Endothelial cell of umbilical vein (primary cell): ENCODE data around the gene RPRD1A. TPM values are rescaled to one million over a fixed set of nuclear protein-coding genes. Genes with fewer than 3 reads are reported as not detected.

ENCODE experiments used
- BruUV-seq: library from RNA; stranded (reverse); fragments of 400-500 nt; replicated peaks from 2 replicates; lab custom pipeline; 2021; lab: Mats Ljungman, UMichigan
- CTCF ChIA-PET: fragments of 300-600, 350-600 bp; sonication (Branson Sonifier 250); formaldehyde crosslinking; loops from one replicate; lab custom pipeline; 2021; ENCODE audit warnings: antibody characterized with exemption, inconsistent platforms; lab: Charles Lee
- POLR2A ChIA-PET: fragments of 300-600, 350-600 bp; sonication (Branson Sonifier 250); formaldehyde crosslinking; loops from one replicate; lab custom pipeline; 2021; ENCODE audit warnings: antibody characterized with exemption, inconsistent platforms; lab: Charles Lee
- DNase-seq: peaks from one replicate; pipeline ENCODE4 v3.0.0-alpha.2; 2011; ENCODE audit warnings: low read depth, low spot score
- FAIRE-seq: peaks from 2 replicates; lab custom pipeline; 2011; peaks lifted over from hg19 to GRCh38; lab: Jason Lieb, UNC
- H2AFZ ChIP-seq: 2 replicates; pipeline ENCODE4 v1.6.0; 2012; ENCODE audit warnings: low read depth, low read length, control low read depth, inconsistent platforms
- H3K27ac ChIP-seq: 2 replicates; pipeline ENCODE4 v1.5.1; 2011; ENCODE audit warnings: low read depth, mild to moderate bottlenecking, control low read depth, low read length, moderate library complexity; ENCODE audit not compliant: insufficient read depth
- H3K27me3 ChIP-seq, 2 experiments: 2 replicates each; pipeline versions ENCODE4 v1.6.0 to v1.6.1; 2011; ENCODE audit warnings: low read length in 2 of 2, mixed read lengths in 1 of 2; ENCODE audit not compliant: control insufficient read depth in 2 of 2, insufficient read depth in 2 of 2
- H3K36me3 ChIP-seq, 2 experiments: 2 replicates in 1 of 2; 3 replicates in 1 of 2; pipeline ENCODE4 v1.5.1; 2011; ENCODE audit warnings: low read length in 2 of 2, mild to moderate bottlenecking in 1 of 2, moderate library complexity in 1 of 2; ENCODE audit not compliant: control insufficient read depth in 2 of 2, insufficient read depth in 2 of 2; ENCODE audit errors: extremely low read depth in 1 of 2
- H3K4me1 ChIP-seq: 3 replicates; pipeline ENCODE4 v1.5.1; 2011; ENCODE audit warnings: mild to moderate bottlenecking, low read length; ENCODE audit not compliant: control insufficient read depth, insufficient read depth; ENCODE audit errors: extremely low read depth
- H3K4me2 ChIP-seq: 2 replicates; pipeline ENCODE4 v1.6.1; 2011; ENCODE audit warnings: low read length, control low read depth, mixed read lengths; ENCODE audit not compliant: insufficient read depth
- H3K4me3 ChIP-seq, 3 experiments: fragments of 200-600 bp in 1 of 3; sonication (generic), shearing (Covaris generic) in 1 of 3; replicated peaks in 1 of 3; 2 replicates each; pipeline ENCODE4 v1.5.1; 2011 to 2016; ENCODE audit warnings: control low read depth in 3 of 3, low read length in 3 of 3, mild to moderate bottlenecking in 2 of 3, inconsistent platforms in 1 of 3, low read depth in 1 of 3, moderate library complexity in 1 of 3; ENCODE audit not compliant: insufficient read depth in 1 of 3
- H3K79me2 ChIP-seq: 2 replicates; pipeline ENCODE4 v1.6.0; 2012; ENCODE audit warnings: low read length, inconsistent platforms; ENCODE audit not compliant: control insufficient read depth, insufficient read depth
- H3K9ac ChIP-seq: replicated peaks from 2 replicates; pipeline ENCODE3; 2011; ENCODE audit warnings: low read length, control low read depth; ENCODE audit not compliant: insufficient read depth; ENCODE audit errors: extremely low read depth
- H3K9me1 ChIP-seq: replicated peaks from 3 replicates; pipeline ENCODE4 v1.6.0; 2011; ENCODE audit warnings: mild to moderate bottlenecking, low read length; ENCODE audit not compliant: control insufficient read depth, insufficient read depth; ENCODE audit errors: extremely low read depth
- H3K9me3 ChIP-seq: replicated peaks from 2 replicates; pipeline ENCODE4 v1.5.1; 2012; ENCODE audit warnings: low read length, inconsistent platforms; ENCODE audit not compliant: control insufficient read depth, insufficient read depth
- H4K20me1 ChIP-seq: replicated peaks from 2 replicates; pipeline ENCODE3; 2011; ENCODE audit warnings: mild to moderate bottlenecking, low read length; ENCODE audit not compliant: control insufficient read depth, insufficient read depth; ENCODE audit errors: extremely low read depth
- EZH2 ChIP-seq: IDR thresholded peaks from 2 replicates; pipeline ENCODE4 v1.6.1; 2012; ENCODE audit warnings: borderline replicate concordance, low read depth, mild to moderate bottlenecking, moderate library complexity, low read length, inconsistent platforms; ENCODE audit not compliant: severe bottlenecking
- FOS ChIP-seq: IDR thresholded peaks from 2 replicates; pipeline ENCODE4 v1.6.1; 2011; ENCODE audit warnings: mild to moderate bottlenecking, low read length, moderate library complexity, borderline replicate concordance; ENCODE audit not compliant: insufficient read depth
- GATA2 ChIP-seq: IDR thresholded peaks from 2 replicates; pipeline ENCODE4 v1.7.0; 2011; ENCODE audit warnings: low read depth, mild to moderate bottlenecking, moderate library complexity, mixed read lengths, low read length; ENCODE audit not compliant: insufficient read length, insufficient read depth
- JUN ChIP-seq: IDR thresholded peaks from 2 replicates; pipeline ENCODE4 v1.6.1; 2011; ENCODE audit warnings: borderline replicate concordance, low read depth; ENCODE audit not compliant: insufficient read length, insufficient read depth
- MYC ChIP-seq: IDR thresholded peaks from one replicate; pipeline ENCODE4 v1.6.1; 2011; ENCODE audit warnings: mild to moderate bottlenecking, low read depth, low read length
- POLR2A ChIP-seq: IDR thresholded peaks from 2 replicates; pipeline ENCODE4 v1.6.1; 2012; ENCODE audit warnings: low read depth, mild to moderate bottlenecking, control low read depth, low read length
- POLR2AphosphoS5 ChIP-seq: IDR thresholded peaks from 2 replicates; pipeline ENCODE4 v1.6.1; 2012; ENCODE audit warnings: low read depth, mild to moderate bottlenecking, control low read depth, low read length, moderate library complexity; ENCODE audit not compliant: insufficient read depth
- dilution Hi-C: fragments of 300-500 bp; cut with MboI; formaldehyde crosslinking; loops from one replicate; pipeline ENCODE4 v1.15.0; 2019; ENCODE audit warnings: low sequenced_read_pairs; ENCODE audit not compliant: extremely low pct_ligation_motif_present
- intact Hi-C: fragments of 100-400 bp; cut with micrococcal nuclease; formaldehyde crosslinking; loops from one replicate; pipeline ENCODE4 v1.10.0; 2022
- polyA plus RNA-seq, 4 experiments: library from polyadenylated mRNA; depleted of rRNA in 3 of 4; stranded (reverse) in 3 of 4; unstranded in 1 of 4; fragments of >200 nt; gene quantifications; 2 replicates each; pipeline versions ENCODE4 v1.2.1 to v1.2.3, GENCODE V29; 2011 to 2012; ENCODE audit warnings: missing spikeins in 1 of 4
- total RNA-seq: library from RNA; stranded (reverse); gene quantifications from 2 replicates; pipeline ENCODE4 v1.2.3, GENCODE V29; 2021
- TF ChIP-seq, protein P1 (sequence below), 2 donors: IDR thresholded peaks; 1 replicate in 1 of 2; 2 replicates in 1 of 2; pipeline ENCODE4 v1.5.1; 2011; ENCODE audit warnings: low read length in 2 of 2, mild to moderate bottlenecking in 2 of 2, moderate library complexity in 2 of 2, control low read depth in 1 of 2, inconsistent platforms in 1 of 2, low read depth in 1 of 2; ENCODE audit not compliant: insufficient read depth in 1 of 2; ENCODE audit errors: extremely low read depth in 1 of 2
- TF ChIP-seq, protein P2 (sequence below): IDR thresholded peaks from 2 replicates; pipeline ENCODE4 v1.6.1; 2011; ENCODE audit not compliant: insufficient read depth, insufficient read length

The RPRD1A gene
- total and polyA plus RNA-seq, 2 donors (not counting 3 experiments of a cell fraction or from before 2014, with no cell fraction given), result 13.5 to 50.7 TPM

DNA sequence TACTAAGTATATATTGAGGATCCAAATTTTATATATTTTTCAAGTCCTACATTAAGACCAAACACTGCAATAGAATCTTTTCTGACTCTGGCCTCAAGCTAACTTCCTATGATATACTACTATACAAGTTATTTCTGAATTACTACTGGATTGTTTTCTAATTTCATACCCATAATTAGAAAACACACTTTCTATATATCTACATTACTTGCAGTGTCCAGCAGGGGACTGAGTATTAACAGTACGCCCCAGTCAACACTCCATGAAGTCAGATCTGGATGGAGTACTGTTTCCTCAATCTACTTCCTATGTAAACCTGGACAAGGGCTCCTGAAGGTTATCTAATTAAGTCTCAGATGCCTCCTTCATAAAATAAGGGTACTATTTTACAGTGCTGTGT is 68.4 kb downstream of the RPRD1A start:
- BruUV-seq, result no TSS peak
- TF ChIP-seq MYC (no peak), POLR2AphosphoS5 (no peak)
- TF ChIP-seq, protein P1, sequence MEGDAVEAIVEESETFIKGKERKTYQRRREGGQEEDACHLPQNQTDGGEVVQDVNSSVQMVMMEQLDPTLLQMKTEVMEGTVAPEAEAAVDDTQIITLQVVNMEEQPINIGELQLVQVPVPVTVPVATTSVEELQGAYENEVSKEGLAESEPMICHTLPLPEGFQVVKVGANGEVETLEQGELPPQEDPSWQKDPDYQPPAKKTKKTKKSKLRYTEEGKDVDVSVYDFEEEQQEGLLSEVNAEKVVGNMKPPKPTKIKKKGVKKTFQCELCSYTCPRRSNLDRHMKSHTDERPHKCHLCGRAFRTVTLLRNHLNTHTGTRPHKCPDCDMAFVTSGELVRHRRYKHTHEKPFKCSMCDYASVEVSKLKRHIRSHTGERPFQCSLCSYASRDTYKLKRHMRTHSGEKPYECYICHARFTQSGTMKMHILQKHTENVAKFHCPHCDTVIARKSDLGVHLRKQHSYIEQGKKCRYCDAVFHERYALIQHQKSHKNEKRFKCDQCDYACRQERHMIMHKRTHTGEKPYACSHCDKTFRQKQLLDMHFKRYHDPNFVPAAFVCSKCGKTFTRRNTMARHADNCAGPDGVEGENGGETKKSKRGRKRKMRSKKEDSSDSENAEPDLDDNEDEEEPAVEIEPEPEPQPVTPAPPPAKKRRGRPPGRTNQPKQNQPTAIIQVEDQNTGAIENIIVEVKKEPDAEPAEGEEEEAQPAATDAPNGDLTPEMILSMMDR (IDR thresholded peaks at IDR 0.05; ENCODE audit: extremely low read depth in 1 of 2, insufficient read depth in 1 of 2, low read depth in 1 of 2, low read length in 2 of 2), result peak; percentile 22 to 31
- H3K9me3 ChIP-seq, result no peaks in the 10 kb centered on the region
- H2AFZ ChIP-seq, result no peak overlapping the region
- no peaks in the 10 kb centered on the region for H3K79me2 ChIP-seq
- peak; percentile 12 for DNase-seq
- H3K4me2 ChIP-seq, result no peak overlapping the region
- intact Hi-C loops (no loop called here), dilution Hi-C loops (no loop called here)
- no peak for FAIRE-seq
- H3K27me3 ChIP-seq, result no peaks in the 10 kb centered on the region
- POLR2A ChIA-PET, result no interaction called here
- no peak overlapping the region for H3K9ac ChIP-seq
- H3K36me3 ChIP-seq, result no peaks in the 10 kb centered on the region
- H3K9me1 ChIP-seq, result no peaks in the 10 kb centered on the region
- no peak overlapping the region for H3K4me3 ChIP-seq
- no peaks in the 10 kb centered on the region for H3K4me1 ChIP-seq
- no peaks in the 10 kb centered on the region for H4K20me1 ChIP-seq
- H3K27ac ChIP-seq, result no peak overlapping the region
- CTCF ChIA-PET, result interaction anchor here (0.9 to 1.1 kb wide), 3 partner anchors 15 to 612 kb away, joined by 3 to 7 read pairs (median 3); no protein-coding TSS in a partner anchor

DNA sequence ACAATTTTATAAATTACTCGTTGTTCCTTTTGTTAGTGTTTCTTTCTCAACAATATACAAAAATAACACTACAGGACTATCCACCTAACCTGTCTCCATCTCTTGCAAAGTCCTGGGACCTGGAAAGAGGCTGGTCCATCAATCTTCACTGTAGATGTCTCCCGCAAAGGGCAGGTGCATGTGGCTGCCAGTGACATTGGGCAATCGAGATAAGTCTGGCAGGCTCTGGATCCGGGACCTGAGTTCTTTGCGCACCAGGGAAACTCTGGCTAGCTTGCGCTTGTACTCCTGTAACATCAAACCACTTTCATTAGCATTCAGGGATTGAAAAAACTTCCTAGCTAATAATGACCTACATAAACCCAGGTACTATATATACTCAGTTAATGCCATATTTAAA is 74.3 kb downstream of the RPRD1A start:
- Histone ChIP-seq H3K79me2 (no peaks in the 10 kb centered on the region), H4K20me1 (no peaks in the 10 kb centered on the region), H3K9me3 (no peaks in the 10 kb centered on the region), H3K36me3 (no peaks in the 10 kb centered on the region), H3K4me3 (no peak overlapping the region), H3K27ac (no peak overlapping the region), H3K27me3 (no peaks in the 10 kb centered on the region), H2AFZ (no peak overlapping the region), H3K4me1 (no peaks in the 10 kb centered on the region), H3K9ac (no peak overlapping the region), H3K9me1 (no peaks in the 10 kb centered on the region), H3K4me2 (no peak overlapping the region)
- dilution Hi-C loops, result no loop called here
- POLR2A ChIA-PET, result interaction anchor here (0.6 kb wide), 1 partner anchor 570 kb away, joined by 3 read pairs; no protein-coding TSS in a partner anchor
- intact Hi-C loops, result no loop called here
- no peak for DNase-seq
- no peak for FAIRE-seq
- CTCF ChIA-PET, result interaction anchor here (0.6 to 1.1 kb wide), 2 partner anchors 24 to 762 kb away, joined by 3 to 4 read pairs; no protein-coding TSS in a partner anchor
- TF ChIP-seq POLR2A (no peak), MYC (no peak), JUN (no peak), EZH2 (no peak), POLR2AphosphoS5 (no peak), GATA2 (no peak), FOS (no peak)
- TF ChIP-seq, protein P1 (IDR thresholded peaks at IDR 0.05; ENCODE audit: extremely low read depth in 1 of 2, insufficient read depth in 1 of 2, low read depth in 1 of 2, low read length in 2 of 2), result no peak
- TF ChIP-seq, protein P2, sequence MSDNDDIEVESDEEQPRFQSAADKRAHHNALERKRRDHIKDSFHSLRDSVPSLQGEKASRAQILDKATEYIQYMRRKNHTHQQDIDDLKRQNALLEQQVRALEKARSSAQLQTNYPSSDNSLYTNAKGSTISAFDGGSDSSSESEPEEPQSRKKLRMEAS, result no peak
- BruUV-seq, result no TSS peak
